ENCODE measurements around the gene PLCH2. TPM values are rescaled to one million over a fixed set of nuclear protein-coding genes. Genes with fewer than 3 reads are reported as not detected.

Gene PLCH2
- total RNA-seq, 2 experiments from 2014 or later: 8.9 to 10.3 TPM

DNA sequence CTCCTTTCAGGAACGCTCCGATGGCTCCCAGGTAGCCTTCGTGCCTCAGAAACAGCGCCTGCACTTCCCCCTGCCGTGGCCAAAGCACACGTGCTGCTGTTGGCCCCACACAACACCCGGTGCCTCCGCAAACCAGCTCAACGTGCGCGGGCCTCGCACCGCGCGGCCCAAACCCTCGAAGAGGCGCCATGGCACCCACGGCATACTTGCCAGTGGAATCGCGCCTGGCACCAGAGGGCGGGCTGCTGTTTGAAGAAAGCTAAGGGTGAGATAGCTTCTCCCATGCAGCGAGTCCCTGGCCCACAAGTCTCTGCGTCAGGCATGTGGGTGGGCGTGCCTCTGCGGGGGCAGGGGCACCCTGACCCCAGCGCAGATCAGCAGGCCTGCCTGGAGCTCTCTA, 42.4 kb downstream of the PLCH2 start:
- Mint-ChIP-seq H3K27ac (no peak overlapping the region), H3K4me1 (ENCODE audit: low read depth) (peaks cover 13% of the 10 kb centered on the region), H3K9me3 (no peaks in the 10 kb centered on the region), H3K36me3 (peaks cover 23% of the 10 kb centered on the region), H3K4me3 (no peak overlapping the region), H3K27me3 (no peaks in the 10 kb centered on the region)
- ChIA-PET POLR2A (interaction anchor here (1.2 kb wide), 1 partner anchor 11 kb away, joined by 4 read pairs; no protein-coding TSS in a partner anchor), CTCF (no interaction called here)
- no peak for DNase-seq
- intact Hi-C loops (cut with micrococcal nuclease): no loop called here

DNA sequence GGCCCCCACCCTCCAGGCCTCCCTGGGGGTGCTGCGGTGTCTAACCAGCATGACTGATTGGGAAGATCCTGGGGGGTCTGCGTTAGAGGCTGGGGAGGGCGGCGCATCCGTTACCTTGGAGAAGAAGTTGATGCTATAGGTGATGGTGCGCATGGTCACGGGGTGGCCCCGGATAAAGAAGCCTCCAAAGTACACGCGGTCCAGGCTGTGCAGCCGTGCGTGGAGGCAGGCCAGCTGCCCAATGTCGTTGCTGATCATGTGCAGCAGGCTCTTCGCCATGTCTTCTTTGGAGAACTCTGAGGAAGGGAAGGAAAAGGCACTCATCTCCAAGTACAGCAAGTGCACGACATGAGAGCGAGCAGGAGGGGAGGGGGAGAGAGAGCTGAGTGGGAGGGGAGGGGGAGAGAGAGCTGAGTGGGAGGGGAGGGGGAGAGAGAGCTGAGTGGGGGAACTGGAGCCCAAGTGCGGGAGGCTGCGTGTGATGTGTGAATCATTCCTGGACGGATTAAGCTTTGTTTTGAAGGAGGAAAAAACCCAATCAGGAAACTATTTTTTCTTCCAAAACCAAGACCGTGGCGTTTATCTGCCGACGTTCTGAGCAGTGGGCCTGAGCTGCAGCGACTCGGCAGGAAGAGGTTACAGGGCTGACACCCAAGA, 43.1 kb downstream of the PLCH2 start:
- DNase-seq: no peak
- no peaks in the 10 kb centered on the region for H3K27me3 Mint-ChIP-seq
- H3K27ac Mint-ChIP-seq: no peak overlapping the region
- peaks cover 20% of the 10 kb centered on the region for H3K36me3 Mint-ChIP-seq
- ChIA-PET POLR2A (interaction anchor here (1.2 kb wide), 1 partner anchor 11 kb away, joined by 4 read pairs; no protein-coding TSS in a partner anchor), CTCF (no interaction called here)
- H3K4me3 Mint-ChIP-seq: no peak overlapping the region
- intact Hi-C loops (cut with micrococcal nuclease): no loop called here
- H3K4me1 Mint-ChIP-seq (ENCODE audit: low read depth): peaks cover 17% of the 10 kb centered on the region
- no peaks in the 10 kb centered on the region for H3K9me3 Mint-ChIP-seq

DNA sequence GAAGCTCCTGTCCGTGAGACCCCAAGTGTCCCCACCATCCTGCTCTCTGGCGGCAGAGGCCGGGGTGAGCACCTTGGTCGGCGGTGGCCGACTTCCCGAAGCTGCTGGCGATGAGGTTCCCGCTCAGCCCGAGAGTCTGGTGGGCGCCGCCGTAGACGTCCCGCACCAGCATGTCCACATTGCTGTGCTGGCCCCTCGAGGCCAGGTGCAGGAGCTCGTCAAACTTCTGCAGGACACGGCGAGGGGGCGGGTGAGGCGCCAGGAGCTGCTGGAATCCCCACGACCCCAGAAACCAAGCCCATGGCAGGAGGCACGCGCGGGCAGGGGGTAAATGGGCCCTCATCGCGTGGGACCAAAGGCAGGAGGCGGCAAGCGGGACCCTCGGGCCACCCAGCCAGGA, 43.6 kb downstream of the PLCH2 start:
- ChIA-PET CTCF (no interaction called here), POLR2A (interaction anchor here (1.2 kb wide), 1 partner anchor 12 kb away, joined by 4 read pairs; no protein-coding TSS in a partner anchor)
- Mint-ChIP-seq H3K27ac (no peak overlapping the region), H3K36me3 (peaks cover 20% of the 10 kb centered on the region), H3K27me3 (no peaks in the 10 kb centered on the region), H3K4me1 (ENCODE audit: low read depth) (peaks cover 23% of the 10 kb centered on the region), H3K9me3 (no peaks in the 10 kb centered on the region), H3K4me3 (no peak overlapping the region)
- intact Hi-C loops (cut with micrococcal nuclease): no loop called here
- no peak for DNase-seq

DNA sequence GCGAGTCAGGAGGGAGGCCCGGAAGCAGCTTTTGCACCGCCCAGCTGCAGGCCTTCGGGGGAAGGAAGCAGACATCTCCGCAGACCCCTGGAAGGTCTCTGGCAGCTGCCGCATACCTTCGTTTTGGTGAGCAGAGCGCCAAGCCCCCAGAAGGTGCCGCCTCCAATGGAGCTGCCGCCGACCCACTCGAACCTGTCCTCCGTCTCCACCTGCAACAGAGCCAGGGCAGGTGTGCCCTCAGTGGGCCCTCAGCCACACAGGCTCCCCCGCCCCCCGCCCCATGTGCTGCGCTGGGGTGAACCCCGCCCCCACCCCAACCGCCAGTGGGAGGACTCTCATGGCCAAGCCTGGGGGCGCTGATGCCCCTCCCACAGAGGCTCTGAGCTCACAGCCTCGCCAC, 44.1 kb downstream of the PLCH2 start:
- Mint-ChIP-seq H3K4me3 (no peak overlapping the region), H3K9me3 (no peaks in the 10 kb centered on the region), H3K27ac (no peak overlapping the region), H3K36me3 (peaks cover 20% of the 10 kb centered on the region), H3K27me3 (no peaks in the 10 kb centered on the region), H3K4me1 (ENCODE audit: low read depth) (peaks cover 28% of the 10 kb centered on the region)
- intact Hi-C loops (cut with micrococcal nuclease): no loop called here
- ChIA-PET CTCF (no interaction called here), POLR2A (no interaction called here)
- DNase-seq: no peak

DNA sequence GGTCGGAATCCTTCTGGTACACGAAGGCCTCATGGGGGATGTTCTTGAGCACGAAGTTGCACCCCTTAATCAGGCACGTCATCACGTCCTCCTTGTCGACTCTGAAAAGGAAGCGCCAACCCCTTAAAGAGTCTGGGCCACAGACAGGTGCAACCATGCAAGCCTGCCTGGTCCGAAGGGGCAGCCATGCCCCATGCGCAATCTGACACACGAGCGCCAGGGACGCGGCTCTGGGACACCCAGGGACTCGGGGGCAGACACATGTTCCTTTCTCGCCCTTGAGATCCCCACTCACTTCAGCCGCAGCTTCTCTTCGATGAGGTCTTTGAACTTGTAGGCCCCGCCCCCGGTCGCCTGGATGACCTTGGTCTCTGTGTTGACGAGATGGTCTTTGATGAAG, 44.7 kb downstream of the PLCH2 start:
- DNase-seq: no peak

DNA sequence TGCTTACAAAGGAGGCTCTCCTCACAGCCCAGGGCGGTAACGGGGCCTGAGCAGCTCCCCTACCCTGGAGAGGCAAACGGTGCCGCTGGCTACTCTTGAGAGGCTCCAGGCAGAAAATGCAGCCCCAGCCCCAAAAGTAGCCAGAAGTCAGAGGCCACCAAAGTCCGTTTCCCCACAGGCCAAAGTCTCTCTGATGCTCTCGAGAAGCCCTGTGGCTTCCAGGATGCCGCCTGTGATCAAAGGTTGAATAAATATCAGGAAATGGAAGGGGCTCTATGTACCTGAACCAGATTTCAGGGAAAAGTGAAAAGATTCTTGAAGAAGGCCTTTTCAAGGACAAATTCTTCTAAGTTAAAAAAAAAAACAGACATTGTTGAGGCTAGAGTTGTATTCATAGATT, 46.1 kb downstream of the PLCH2 start:
- H3K4me3 Mint-ChIP-seq: no peak overlapping the region
- H3K27me3 Mint-ChIP-seq: peaks cover 1% of the 10 kb centered on the region
- no peak overlapping the region for H3K27ac Mint-ChIP-seq
- intact Hi-C loops (cut with micrococcal nuclease): no loop called here
- ChIA-PET CTCF (no interaction called here), POLR2A (no interaction called here)
- H3K36me3 Mint-ChIP-seq: peaks cover 12% of the 10 kb centered on the region
- no peaks in the 10 kb centered on the region for H3K9me3 Mint-ChIP-seq
- no peak for DNase-seq
- peaks cover 33% of the 10 kb centered on the region for H3K4me1 Mint-ChIP-seq (ENCODE audit: low read depth)

More for the DNA sequence above, 44.7 kb downstream of the PLCH2 start:
- intact Hi-C loops (cut with micrococcal nuclease): no loop called here
- no peak overlapping the region for H3K27ac Mint-ChIP-seq
- POLR2A ChIA-PET: no interaction called here
- no peaks in the 10 kb centered on the region for H3K27me3 Mint-ChIP-seq
- peaks cover 28% of the 10 kb centered on the region for H3K4me1 Mint-ChIP-seq (ENCODE audit: low read depth)
- no peak overlapping the region for H3K4me3 Mint-ChIP-seq
- H3K36me3 Mint-ChIP-seq: peaks cover 20% of the 10 kb centered on the region
- H3K9me3 Mint-ChIP-seq: no peaks in the 10 kb centered on the region
- CTCF ChIA-PET: no interaction called here

DNA sequence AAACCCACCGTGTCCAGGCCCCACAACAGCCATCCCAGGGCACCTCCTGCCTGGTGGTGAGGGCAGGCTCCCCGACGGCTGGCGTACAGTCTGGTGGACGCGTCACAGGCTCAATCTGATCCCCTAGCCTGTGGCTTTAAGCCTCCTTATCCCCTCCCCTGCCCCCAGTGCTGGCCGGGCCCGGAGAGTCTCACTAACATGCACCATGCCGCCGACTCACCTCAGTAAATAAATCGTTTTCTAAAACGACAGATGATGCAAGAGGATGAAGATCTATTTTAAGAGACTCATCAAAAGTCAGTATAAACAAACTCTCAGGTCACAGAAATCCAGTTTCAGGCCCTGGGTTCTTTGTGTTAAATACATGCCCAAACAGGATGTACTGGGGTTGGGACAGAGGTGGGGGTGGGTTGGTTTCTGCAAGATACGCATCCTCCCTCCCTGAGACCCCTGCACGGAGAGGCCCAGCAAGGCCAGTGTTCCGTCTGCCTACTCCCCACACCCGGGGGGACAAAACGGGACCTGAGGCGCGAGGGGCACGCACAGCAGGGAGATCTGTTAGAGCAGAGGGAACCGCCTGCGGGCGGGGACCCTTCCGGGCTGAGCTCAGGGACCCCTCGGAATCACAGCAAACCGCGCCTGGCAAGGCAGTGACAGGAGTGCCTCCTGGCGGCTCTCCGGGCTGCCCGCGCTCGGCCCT, 47.3 kb downstream of the PLCH2 start:
- H3K4me3 Mint-ChIP-seq: peak overlapping the region; percentile 85
- peaks cover 1% of the 10 kb centered on the region for H3K27me3 Mint-ChIP-seq
- no peaks in the 10 kb centered on the region for H3K9me3 Mint-ChIP-seq
- H3K36me3 Mint-ChIP-seq: peaks cover 12% of the 10 kb centered on the region
- POLR2A ChIA-PET: interaction anchor here (1.0 to 4.7 kb wide), 3 partner anchors 23 to 62 kb away, joined by 5 to 53 read pairs (median 14); partner anchors contain the start of gene PRXL2B
- CTCF ChIA-PET: interaction anchor here (0.8 to 4.2 kb wide), 7 partner anchors 20 to 328 kb away, joined by 3 to 29 read pairs (median 4); partner anchors contain the start of gene FAAP20
- intact Hi-C loops (cut with micrococcal nuclease): loop anchor here (1.0 kb wide), 1 partner anchor 324 kb away; no protein-coding TSS in a partner anchor
- peak overlapping the region; percentile 87 for H3K27ac Mint-ChIP-seq
- peaks cover 36% of the 10 kb centered on the region for H3K4me1 Mint-ChIP-seq (ENCODE audit: low read depth)
- peak; percentile 50 for DNase-seq

DNA sequence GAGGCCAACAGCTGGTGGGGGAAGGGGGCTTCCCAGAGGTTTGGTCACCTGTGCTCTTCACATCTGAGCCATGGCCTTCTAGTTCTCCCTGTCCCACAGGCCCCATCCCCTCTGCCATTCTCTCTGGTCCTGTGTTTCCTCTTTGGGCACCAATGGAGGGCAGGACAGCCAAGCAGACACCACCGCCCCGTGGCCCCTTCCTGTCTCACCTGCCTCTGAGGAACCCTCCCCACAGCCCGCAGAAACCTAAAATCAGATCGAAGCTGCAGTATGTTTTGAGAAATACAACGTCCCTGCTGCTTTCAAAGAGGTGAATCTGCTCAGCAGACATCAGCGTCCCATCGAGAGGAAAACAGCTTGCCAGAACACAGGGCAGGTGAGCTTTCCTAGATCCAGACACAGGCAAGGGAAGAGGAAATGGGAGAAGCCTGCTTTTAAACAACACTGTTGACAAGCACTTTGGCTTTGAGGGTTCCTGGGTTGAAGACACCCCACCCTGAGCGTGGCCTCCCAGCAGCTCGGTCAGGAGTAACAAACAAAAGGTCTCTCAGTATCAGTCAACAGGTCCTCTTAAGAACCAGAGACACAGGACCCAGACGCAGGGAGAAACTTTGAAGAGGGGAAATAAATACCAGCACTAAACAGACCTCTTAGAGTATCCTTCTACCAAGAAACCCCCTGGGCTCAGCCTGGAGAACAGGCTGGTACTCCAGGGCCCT, 48.0 kb downstream of the PLCH2 start:
- POLR2A ChIA-PET: interaction anchor here (0.8 to 4.7 kb wide), 7 partner anchors 9 to 62 kb away, joined by 3 to 53 read pairs (median 5); partner anchors contain the start of gene PRXL2B
- Mint-ChIP-seq H3K9me3 (no peaks in the 10 kb centered on the region), H3K36me3 (peaks cover 8% of the 10 kb centered on the region), H3K27ac (peak overlapping the region; percentile 87), H3K4me3 (peak overlapping the region; percentile 85), H3K4me1 (ENCODE audit: low read depth) (peaks cover 41% of the 10 kb centered on the region), H3K27me3 (peaks cover 1% of the 10 kb centered on the region)
- intact Hi-C loops (cut with micrococcal nuclease): loop anchor here (1.0 kb wide), 1 partner anchor 325 kb away; no protein-coding TSS in a partner anchor
- peak; percentile 68 for DNase-seq
- CTCF ChIA-PET: interaction anchor here (0.8 to 4.2 kb wide), 8 partner anchors 19 to 329 kb away, joined by 3 to 29 read pairs (median 4); partner anchors contain the start of gene FAAP20

DNA sequence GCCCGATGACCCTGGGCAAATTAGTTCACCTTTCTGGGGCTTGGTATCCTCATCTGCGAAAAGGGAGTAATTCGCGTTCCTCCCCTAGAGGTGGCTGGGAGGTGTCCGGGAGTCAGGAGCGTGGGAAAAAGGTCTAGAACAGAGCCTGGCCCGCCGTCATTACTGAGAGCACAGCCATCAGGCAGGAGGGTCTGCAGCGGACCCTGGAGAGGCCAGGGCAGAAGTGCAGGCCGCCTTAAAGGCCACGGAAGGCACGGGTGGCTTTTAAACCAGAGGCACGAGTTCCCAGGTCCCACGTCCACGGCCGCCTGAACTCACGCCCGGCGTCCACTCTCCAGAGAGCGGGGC, 49.5 kb downstream of the PLCH2 start:
- H3K27ac Mint-ChIP-seq: peak overlapping the region; percentile 63
- H3K9me3 Mint-ChIP-seq: no peaks in the 10 kb centered on the region
- H3K27me3 Mint-ChIP-seq: peaks cover 1% of the 10 kb centered on the region
- peaks cover 43% of the 10 kb centered on the region for H3K4me1 Mint-ChIP-seq (ENCODE audit: low read depth)
- CTCF ChIA-PET: interaction anchor here (0.7 to 4.2 kb wide), 13 partner anchors 14 to 331 kb away, joined by 3 to 29 read pairs (median 4); partner anchors contain the start of genes FAAP20, PEX10 and TNFRSF14
- no peak for DNase-seq
- H3K4me3 Mint-ChIP-seq: peak overlapping the region; percentile 85
- POLR2A ChIA-PET: interaction anchor here (0.8 to 4.7 kb wide), 11 partner anchors 16 to 134 kb away, joined by 3 to 53 read pairs (median 10); partner anchors contain the start of genes MORN1, RER1 and TNFRSF14
- intact Hi-C loops (cut with micrococcal nuclease): no loop called here
- peaks cover 6% of the 10 kb centered on the region for H3K36me3 Mint-ChIP-seq

DNA sequence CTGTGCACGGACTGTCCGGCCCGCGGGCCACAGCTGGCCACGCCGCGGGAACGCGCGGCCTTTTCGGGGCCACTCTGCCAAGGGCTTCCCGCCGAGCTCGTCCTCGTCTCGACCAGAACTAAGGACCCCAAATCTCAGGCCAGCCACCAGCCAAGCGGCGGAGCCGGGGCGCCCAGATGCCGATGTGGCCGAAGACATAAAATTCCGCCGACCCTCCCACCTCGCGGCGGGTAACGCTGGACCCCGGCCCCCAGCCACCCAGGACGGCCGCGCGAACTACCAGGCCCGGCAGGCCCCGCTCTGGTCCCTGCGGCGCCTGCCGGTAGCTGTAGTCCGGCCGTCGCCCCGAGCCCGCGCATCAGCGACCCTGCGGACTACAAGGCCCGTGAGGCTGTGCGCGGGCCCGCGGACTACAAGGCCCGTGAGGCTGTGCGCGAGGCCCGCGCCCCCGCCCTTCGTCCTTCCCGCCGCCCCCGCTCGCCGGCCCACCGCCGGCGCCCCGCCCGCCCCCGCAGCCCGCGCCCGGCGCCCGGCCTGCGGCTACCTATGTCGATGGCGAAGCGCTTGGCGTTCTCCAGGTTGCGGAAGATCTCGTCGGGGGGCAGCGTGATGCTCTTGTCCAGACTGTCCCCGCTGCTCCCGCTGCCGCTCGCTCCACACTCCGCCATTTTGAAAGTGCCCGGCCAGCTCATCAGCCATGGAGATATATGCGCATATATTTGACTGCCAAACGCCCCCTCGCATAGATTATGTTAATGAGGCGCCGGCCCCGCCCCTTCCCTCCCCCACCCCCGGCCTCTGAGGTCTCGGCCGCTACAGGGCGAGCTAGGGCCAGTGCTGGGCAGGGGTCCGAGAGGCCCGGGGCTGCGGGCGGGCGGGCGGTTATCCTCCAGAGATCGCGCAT, 50.1 kb downstream of the PLCH2 start, which contains the start of gene PANK4:
PANK4 (minus strand) TSS at position 677 of the 904 bp plus-strand sequence; CDS start at position 668, 9 bp downstream.
- H3K9me3 Mint-ChIP-seq: no peaks in the 10 kb centered on the region
- H3K4me3 Mint-ChIP-seq: peak within 1 kb of the TSS; percentile 85
- POLR2A ChIA-PET: interaction anchor here (0.8 to 4.7 kb wide), 12 partner anchors 16 to 225 kb away, joined by 3 to 53 read pairs (median 10); partner anchors contain the start of genes MORN1, RER1 and TNFRSF14
- intact Hi-C loops (cut with micrococcal nuclease): loop anchor here (1.0 to 2.0 kb wide), 6 partner anchors 22 to 607 kb away; partner anchors contain the start of genes PEX10, PRXL2B and TMEM52
- peaks cover 5% of the 10 kb centered on the region for H3K27me3 Mint-ChIP-seq
- CTCF ChIA-PET: interaction anchor here (0.8 to 4.2 kb wide), 13 partner anchors 14 to 331 kb away, joined by 3 to 29 read pairs (median 4); partner anchors contain the start of genes PEX10, PRXL2B and TNFRSF14
- peaks cover 45% of the 10 kb centered on the region for H3K4me1 Mint-ChIP-seq (ENCODE audit: low read depth)
- no peaks in the 10 kb centered on the region for H3K36me3 Mint-ChIP-seq
- peak within 1 kb of the TSS; percentile 92 for H3K27ac Mint-ChIP-seq
- peak; percentile 92 for DNase-seq

All from activated CD4-positive, alpha-beta memory T cell treated with anti-CD3 and anti-CD28 coated beads for 36 hours (primary cell).